ENCODE results near the gene PIK3CB. TPM values are rescaled to one million over a fixed set of nuclear protein-coding genes. Genes with fewer than 3 reads are reported as not detected.

Gene PIK3CB
- total RNA-seq, 4 donors from 2014 or later: 20.3 to 46.4 (median 37.3) TPM

DNA sequence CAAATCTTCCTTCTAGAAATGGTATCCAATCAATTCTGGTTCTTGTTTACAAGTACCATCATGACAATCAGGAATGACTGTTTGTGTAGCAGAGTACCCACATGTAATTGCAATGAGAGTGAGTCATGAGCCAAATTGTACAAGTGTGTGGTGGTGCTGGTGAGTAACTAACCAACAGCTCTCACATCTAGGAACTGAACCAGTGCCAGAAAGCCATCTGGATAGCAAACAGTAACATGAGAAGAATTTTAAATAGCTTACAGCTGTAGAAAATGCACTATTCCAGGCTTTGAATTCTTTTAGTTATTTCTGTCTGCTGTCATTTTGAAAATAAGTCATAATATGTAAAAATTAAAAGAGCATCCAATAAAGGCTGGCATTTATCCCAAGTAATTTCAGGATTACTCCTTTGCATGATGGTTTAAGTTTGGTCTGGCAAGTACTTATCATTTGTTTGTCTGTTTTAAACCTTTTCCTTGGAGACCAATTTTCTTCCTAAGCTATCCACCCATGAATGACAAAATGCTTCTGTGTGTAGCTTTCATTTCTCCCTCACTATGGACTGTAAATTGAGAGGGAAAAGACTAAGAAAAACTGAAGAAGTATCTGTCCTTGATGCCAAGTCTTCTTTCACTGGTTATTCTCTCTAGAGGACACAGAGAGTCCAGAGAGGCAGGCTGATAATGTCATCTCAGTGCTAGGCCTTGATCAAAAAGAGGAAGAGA lies 60.0 kb downstream of the PIK3CB start:
- Histone ChIP-seq H3K9me3 (no peaks in the 10 kb centered on the region), H3K4me3 (no peak overlapping the region), H3K27ac (peak overlapping the region; percentile 31 to 70 (median 67)), H3K4me1 (peaks cover 0 to 22% (median 12%) of the 10 kb centered on the region in 3 donors), H3K27me3 (no peaks in the 10 kb centered on the region), H3K36me3 (no peaks in the 10 kb centered on the region)
- ATAC-seq: peak; percentile 87
- TF ChIP-seq, protein P1, sequence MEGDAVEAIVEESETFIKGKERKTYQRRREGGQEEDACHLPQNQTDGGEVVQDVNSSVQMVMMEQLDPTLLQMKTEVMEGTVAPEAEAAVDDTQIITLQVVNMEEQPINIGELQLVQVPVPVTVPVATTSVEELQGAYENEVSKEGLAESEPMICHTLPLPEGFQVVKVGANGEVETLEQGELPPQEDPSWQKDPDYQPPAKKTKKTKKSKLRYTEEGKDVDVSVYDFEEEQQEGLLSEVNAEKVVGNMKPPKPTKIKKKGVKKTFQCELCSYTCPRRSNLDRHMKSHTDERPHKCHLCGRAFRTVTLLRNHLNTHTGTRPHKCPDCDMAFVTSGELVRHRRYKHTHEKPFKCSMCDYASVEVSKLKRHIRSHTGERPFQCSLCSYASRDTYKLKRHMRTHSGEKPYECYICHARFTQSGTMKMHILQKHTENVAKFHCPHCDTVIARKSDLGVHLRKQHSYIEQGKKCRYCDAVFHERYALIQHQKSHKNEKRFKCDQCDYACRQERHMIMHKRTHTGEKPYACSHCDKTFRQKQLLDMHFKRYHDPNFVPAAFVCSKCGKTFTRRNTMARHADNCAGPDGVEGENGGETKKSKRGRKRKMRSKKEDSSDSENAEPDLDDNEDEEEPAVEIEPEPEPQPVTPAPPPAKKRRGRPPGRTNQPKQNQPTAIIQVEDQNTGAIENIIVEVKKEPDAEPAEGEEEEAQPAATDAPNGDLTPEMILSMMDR (IDR thresholded peaks at IDR 0.05): peak in 1 of 4 experiments; percentile 10
- TF ChIP-seq POLR2AphosphoS5 (IDR thresholded peaks at IDR 0.05): peak; percentile 83
- TF ChIP-seq POLR2A (IDR thresholded peaks at IDR 0.05): no peak

DNA sequence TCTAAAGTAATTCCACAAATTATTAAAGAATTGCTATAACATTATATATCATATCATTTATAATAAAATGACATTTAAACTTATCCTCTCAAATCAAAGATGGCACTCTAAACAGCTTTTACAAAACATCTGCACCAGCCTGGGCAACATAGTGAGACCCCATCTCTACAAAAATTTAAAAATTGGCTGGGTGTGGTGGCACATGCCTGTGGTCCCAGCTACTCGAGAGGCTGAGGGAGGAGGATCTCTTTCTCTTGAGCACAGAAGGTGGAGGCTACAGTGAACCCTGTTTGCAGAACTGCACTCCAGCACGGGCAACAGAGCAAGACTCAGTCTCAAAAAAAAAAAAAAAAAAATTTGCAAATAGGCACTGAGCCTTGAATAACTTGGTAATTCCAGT lies 63.1 kb downstream of the PIK3CB start:
- Histone ChIP-seq H3K27me3 (no peaks in the 10 kb centered on the region), H3K36me3 (peaks cover 0 to 18% of the 10 kb centered on the region in 2 donors), H3K9me3 (peaks cover 0 to 7% (median 0%) of the 10 kb centered on the region in 3 donors), H3K4me3 (no peak overlapping the region), H3K4me1 (peaks cover 0 to 22% (median 12%) of the 10 kb centered on the region in 3 donors), H3K27ac (no peak overlapping the region)
- ATAC-seq: no peak
- TF ChIP-seq POLR2AphosphoS5 (IDR thresholded peaks at IDR 0.05): no peak
- no peak for TF ChIP-seq EP300 (IDR thresholded peaks at IDR 0.05)
- TF ChIP-seq, protein P1 (IDR thresholded peaks at IDR 0.05): no peak
- TF ChIP-seq POLR2A (IDR thresholded peaks at IDR 0.05): no peak
- WGBS, 2 donors (ENCODE audit: low coverage in 1 of 2): 100% methylated on average over 1 of the region's 2 CpGs; no CpG with 5 or more reads in 1 of the 2 donors

DNA sequence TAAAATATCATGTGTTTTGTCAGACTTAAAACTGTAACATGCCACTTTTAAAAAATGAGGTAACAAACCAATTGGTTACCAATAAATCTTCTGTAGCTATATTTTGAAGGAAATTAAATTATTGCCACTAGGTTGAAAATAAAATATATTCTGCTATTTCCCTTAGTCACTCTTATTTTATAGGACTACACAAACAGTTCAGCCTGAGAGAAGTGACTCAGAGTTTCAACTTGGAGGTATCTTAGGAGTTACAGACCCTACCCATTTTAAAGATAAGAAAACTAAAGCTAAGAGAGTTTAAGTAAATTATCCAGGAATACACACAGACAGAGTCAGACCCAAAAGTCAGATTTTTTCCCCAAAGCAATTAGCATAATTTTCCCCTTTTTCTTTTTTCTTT lies 65.1 kb downstream of the PIK3CB start:
- H3K36me3 ChIP-seq: peaks cover 0 to 18% of the 10 kb centered on the region in 2 donors
- TF ChIP-seq EP300 (IDR thresholded peaks at IDR 0.05) (no peak), POLR2AphosphoS5 (IDR thresholded peaks at IDR 0.05) (no peak), POLR2A (IDR thresholded peaks at IDR 0.05) (no peak)
- TF ChIP-seq, protein P1 (IDR thresholded peaks at IDR 0.05): no peak
- H3K9me3 ChIP-seq: peaks cover 0 to 7% (median 0%) of the 10 kb centered on the region in 3 donors
- ATAC-seq: no peak
- peaks cover 0 to 8% (median 3%) of the 10 kb centered on the region in 3 donors for H3K4me1 ChIP-seq
- H3K4me3 ChIP-seq: no peak overlapping the region
- no peaks in the 10 kb centered on the region for H3K27me3 ChIP-seq
- no peak overlapping the region for H3K27ac ChIP-seq

DNA sequence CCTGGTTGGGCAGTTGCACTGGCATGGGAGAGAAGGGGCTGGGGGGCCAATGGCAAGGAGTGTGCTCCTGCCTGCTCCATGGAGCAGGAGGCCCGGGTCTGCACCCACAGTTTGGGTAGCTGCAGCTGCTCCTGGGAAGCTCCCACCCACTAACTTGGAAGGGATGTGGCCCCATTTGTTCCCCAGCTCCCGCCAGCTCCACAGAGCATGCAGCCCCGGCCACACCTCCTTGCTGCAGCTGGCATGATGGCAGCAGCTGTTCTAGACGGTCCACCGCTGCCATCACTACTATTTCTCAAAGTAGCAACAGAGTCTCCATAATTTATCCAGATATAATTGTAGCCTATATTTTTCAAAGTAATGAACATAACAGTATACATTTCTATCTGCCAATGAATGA lies 65.8 kb downstream of the PIK3CB start:
- ATAC-seq: no peak
- Histone ChIP-seq H3K4me1 (peaks cover 0 to 1% (median 0%) of the 10 kb centered on the region in 3 donors), H3K27me3 (no peaks in the 10 kb centered on the region), H3K36me3 (peaks cover 0 to 18% of the 10 kb centered on the region in 2 donors), H3K27ac (no peak overlapping the region), H3K4me3 (no peak overlapping the region), H3K9me3 (peaks cover 0 to 7% (median 0%) of the 10 kb centered on the region in 3 donors)
- no CpG with 5 or more reads among the region's 5 CpGs for WGBS, 2 donors (ENCODE audit: low coverage in 1 of 2)
- TF ChIP-seq, protein P1 (IDR thresholded peaks at IDR 0.05): no peak
- TF ChIP-seq EP300 (IDR thresholded peaks at IDR 0.05) (no peak), POLR2AphosphoS5 (IDR thresholded peaks at IDR 0.05) (no peak), POLR2A (IDR thresholded peaks at IDR 0.05) (no peak)

DNA sequence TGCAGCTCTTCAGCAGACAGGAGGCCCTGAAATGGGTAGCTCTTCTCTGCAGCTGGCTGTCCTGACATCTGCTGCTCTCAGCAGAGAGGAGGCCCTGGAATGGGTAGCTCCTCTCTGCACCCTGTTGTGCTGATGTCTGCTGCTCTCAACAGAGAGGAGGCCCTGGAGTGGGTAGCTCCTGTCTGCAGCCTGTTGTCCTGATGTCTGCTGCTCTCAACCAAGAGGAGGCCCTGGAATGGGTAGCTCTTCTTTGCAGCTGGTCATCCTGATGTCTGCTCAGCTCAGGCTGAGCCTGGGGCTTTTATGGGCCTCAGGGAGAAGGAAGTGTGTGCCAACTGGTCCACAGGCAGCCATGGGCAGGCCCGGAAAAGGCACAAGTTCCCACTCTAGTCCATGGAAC lies 66.6 kb downstream of the PIK3CB start:
- Histone ChIP-seq H3K27me3 (no peaks in the 10 kb centered on the region), H3K4me1 (no peaks in the 10 kb centered on the region), H3K4me3 (no peak overlapping the region), H3K36me3 (peaks cover 0 to 18% of the 10 kb centered on the region in 2 donors), H3K27ac (no peak overlapping the region), H3K9me3 (peaks cover 0 to 7% (median 0%) of the 10 kb centered on the region in 3 donors)
- TF ChIP-seq EP300 (IDR thresholded peaks at IDR 0.05) (no peak), POLR2A (IDR thresholded peaks at IDR 0.05) (no peak), POLR2AphosphoS5 (IDR thresholded peaks at IDR 0.05) (no peak)
- TF ChIP-seq, protein P1 (IDR thresholded peaks at IDR 0.05): no peak
- ATAC-seq: no peak
- WGBS, 2 donors (ENCODE audit: low coverage in 1 of 2): no CpG with 5 or more reads among the region's 1 CpG
